ENCODE measurements around the gene GUCA1A. TPM values are rescaled to one million over a fixed set of nuclear protein-coding genes. Genes with fewer than 3 reads are reported as not detected.

The GUCA1A gene
- total RNA-seq, 1 experiment from 2014 or later = not detected

DNA sequence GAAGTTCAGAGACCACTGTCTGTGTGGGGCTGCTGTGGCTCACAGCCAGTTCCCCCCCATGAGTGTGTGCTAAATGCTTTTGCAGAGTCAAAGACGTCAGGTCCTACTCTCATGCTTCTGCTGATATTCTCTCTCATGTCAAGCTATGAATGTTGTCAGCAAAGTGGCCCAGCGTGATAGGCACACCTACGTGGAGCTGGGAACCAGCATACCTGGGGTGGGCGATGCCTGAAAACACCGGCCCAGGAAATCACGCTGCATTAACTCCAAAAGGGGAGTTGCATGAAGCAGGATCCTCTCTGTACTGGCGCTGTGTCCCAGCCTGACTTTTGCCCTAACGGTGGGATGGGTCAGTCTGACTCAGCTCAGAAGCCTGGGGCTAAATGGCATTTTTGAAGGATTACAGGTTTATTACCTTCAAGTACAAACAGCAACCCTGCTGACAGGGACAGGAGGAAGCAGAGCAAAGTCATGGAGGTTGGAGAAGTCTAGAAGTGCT lies 53.5 kb downstream of the GUCA1A start:
- intact Hi-C loops (cut with micrococcal nuclease; ENCODE audit: unreplicated experiment) = loop anchor here (1.0 kb wide), 1 partner anchor 9 kb away; the partner anchor contains the start of gene MRPS10
- Mint-ChIP-seq H3K36me3 (ENCODE audit: insufficient read depth, unreplicated experiment) (peaks cover 2% of the 10 kb centered on the region), H3K9me3 (ENCODE audit: unreplicated experiment) (no peaks in the 10 kb centered on the region), H3K27me3 (ENCODE audit: insufficient read depth, unreplicated experiment) (no peaks in the 10 kb centered on the region), H3K4me1 (ENCODE audit: low read depth, unreplicated experiment) (peaks cover 39% of the 10 kb centered on the region), H3K27ac (ENCODE audit: unreplicated experiment) (peak overlapping the region; percentile 76), H3K4me3 (ENCODE audit: unreplicated experiment) (peak overlapping the region; percentile 68)
- Histone ChIP-seq H3K4me3 (ENCODE audit: low read depth, low read length) (peak overlapping the region; percentile 14), H3K4me1 (peaks cover 40% of the 10 kb centered on the region), H3K36me3 (ENCODE audit: control insufficient read depth, insufficient read depth, low read length) (no peaks in the 10 kb centered on the region; the same call in 1 of the 2 replicates), H3K27me3 (replicated peaks; ENCODE audit: control insufficient read depth, insufficient read depth, low read length) (no peaks in the 10 kb centered on the region), H3K9me3 (no peaks in the 10 kb centered on the region)
- ChIA-PET POLR2A (interaction anchor here (0.5 to 1.8 kb wide), 4 partner anchors 33 to 556 kb away, joined by 3 to 13 read pairs (median 4); partner anchors contain the start of gene C6orf132), CTCF (interaction anchor here (0.7 to 1.9 kb wide), 4 partner anchors 12 to 321 kb away, joined by 3 to 15 read pairs (median 6); no protein-coding TSS in a partner anchor)
- BruUV-seq (replicated peaks) = no TSS peak
- peak; percentile 89 to 92 for DNase-seq
- TF ChIP-seq, protein P1, sequence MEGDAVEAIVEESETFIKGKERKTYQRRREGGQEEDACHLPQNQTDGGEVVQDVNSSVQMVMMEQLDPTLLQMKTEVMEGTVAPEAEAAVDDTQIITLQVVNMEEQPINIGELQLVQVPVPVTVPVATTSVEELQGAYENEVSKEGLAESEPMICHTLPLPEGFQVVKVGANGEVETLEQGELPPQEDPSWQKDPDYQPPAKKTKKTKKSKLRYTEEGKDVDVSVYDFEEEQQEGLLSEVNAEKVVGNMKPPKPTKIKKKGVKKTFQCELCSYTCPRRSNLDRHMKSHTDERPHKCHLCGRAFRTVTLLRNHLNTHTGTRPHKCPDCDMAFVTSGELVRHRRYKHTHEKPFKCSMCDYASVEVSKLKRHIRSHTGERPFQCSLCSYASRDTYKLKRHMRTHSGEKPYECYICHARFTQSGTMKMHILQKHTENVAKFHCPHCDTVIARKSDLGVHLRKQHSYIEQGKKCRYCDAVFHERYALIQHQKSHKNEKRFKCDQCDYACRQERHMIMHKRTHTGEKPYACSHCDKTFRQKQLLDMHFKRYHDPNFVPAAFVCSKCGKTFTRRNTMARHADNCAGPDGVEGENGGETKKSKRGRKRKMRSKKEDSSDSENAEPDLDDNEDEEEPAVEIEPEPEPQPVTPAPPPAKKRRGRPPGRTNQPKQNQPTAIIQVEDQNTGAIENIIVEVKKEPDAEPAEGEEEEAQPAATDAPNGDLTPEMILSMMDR (IDR thresholded peaks at IDR 0.05; ENCODE audit: insufficient read depth in 1 of 2, low read depth in 1 of 2, low read length in 1 of 2, severe bottlenecking in 1 of 2, unreplicated experiment in 1 of 2) = no peak

DNA sequence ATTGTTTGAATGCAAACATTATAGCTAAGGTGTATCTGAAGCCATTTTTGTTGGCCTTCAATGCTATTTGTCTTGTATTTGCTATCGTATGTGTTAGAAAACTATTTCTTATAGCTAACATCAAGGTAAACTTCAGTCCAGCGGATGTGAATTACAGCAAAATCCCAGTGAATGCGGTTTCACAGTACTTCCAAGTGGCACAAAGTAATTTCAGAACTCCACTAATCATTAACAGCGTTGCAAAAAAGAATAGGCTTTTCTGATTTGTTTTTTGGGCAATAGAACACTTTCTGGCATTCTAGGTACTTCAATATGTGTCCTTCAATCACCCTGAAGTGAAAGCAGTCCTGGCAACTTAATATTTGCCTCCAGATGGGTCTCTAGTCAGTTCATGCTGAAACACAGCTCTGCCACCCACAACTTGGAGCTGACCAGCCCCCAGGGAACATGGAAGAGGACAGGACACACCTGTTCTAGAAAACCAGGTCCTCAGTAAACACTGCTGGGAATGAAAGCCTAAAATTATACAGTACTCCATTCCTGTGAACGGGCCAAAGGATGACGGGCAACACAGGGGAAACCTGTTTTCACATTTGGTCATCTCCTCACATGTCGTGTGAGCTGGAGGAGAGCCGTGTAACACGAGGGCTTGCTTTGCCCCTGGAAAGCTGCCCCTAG lies 54.1 kb downstream of the GUCA1A start:
- peak in 1 of 2 experiments; percentile 34 for DNase-seq
- H3K9me3 ChIP-seq = no peaks in the 10 kb centered on the region
- H3K27me3 ChIP-seq (replicated peaks; ENCODE audit: control insufficient read depth, insufficient read depth, low read length) = no peaks in the 10 kb centered on the region
- peak overlapping the region; percentile 76 for H3K27ac Mint-ChIP-seq (ENCODE audit: unreplicated experiment)
- ChIA-PET POLR2A (interaction anchor here (0.8 to 1.8 kb wide), 3 partner anchors 33 to 555 kb away, joined by 3 to 13 read pairs (median 4); partner anchors contain the start of gene C6orf132), CTCF (interaction anchor here (0.5 to 1.9 kb wide), 6 partner anchors 12 to 702 kb away, joined by 3 to 15 read pairs (median 4); partner anchors contain the start of gene CNPY3)
- no peaks in the 10 kb centered on the region for H3K27me3 Mint-ChIP-seq (ENCODE audit: insufficient read depth, unreplicated experiment)
- no peaks in the 10 kb centered on the region for H3K36me3 Mint-ChIP-seq (ENCODE audit: insufficient read depth, unreplicated experiment)
- no peaks in the 10 kb centered on the region for H3K9me3 Mint-ChIP-seq (ENCODE audit: unreplicated experiment)
- H3K36me3 ChIP-seq (ENCODE audit: control insufficient read depth, insufficient read depth, low read length) = no peaks in the 10 kb centered on the region; the same call in 1 of the 2 replicates
- peaks cover 40% of the 10 kb centered on the region for H3K4me1 ChIP-seq
- peak overlapping the region; percentile 68 for H3K4me3 Mint-ChIP-seq (ENCODE audit: unreplicated experiment)
- TF ChIP-seq, protein P1 (IDR thresholded peaks at IDR 0.05; ENCODE audit: insufficient read depth in 1 of 2, low read depth in 1 of 2, low read length in 1 of 2, severe bottlenecking in 1 of 2, unreplicated experiment in 1 of 2) = no peak
- BruUV-seq (replicated peaks) = TSS peak; percentile 79
- H3K4me1 Mint-ChIP-seq (ENCODE audit: low read depth, unreplicated experiment) = peaks cover 39% of the 10 kb centered on the region
- intact Hi-C loops (cut with micrococcal nuclease; ENCODE audit: unreplicated experiment) = loop anchor here (1.0 kb wide), 1 partner anchor 10 kb away; the partner anchor contains the start of gene MRPS10
- H3K4me3 ChIP-seq (ENCODE audit: low read depth, low read length) = peak overlapping the region; percentile 17; the same call in 1 of the 2 replicates

DNA sequence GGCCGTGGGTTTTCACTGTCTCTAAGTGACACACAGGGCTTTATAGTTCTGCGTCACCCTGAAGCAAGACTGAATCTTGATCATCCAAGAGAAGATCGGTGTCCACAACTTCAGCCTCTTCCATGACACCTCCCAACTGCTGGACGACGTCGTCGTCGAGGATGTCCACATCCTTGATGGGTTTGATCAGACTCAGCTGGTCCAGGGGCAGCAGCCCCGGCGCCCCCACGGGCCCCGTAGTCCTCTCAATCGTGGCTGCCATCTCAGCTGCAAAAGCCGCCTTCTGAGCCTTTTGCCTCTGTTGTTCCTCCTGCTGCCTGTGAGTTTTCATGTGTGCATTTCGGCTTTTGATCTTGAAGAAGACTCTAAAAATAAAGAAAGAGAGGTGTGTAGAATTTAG lies 55.1 kb downstream of the GUCA1A start:
- Mint-ChIP-seq H3K9me3 (ENCODE audit: unreplicated experiment) (no peaks in the 10 kb centered on the region), H3K36me3 (ENCODE audit: insufficient read depth, unreplicated experiment) (no peaks in the 10 kb centered on the region), H3K27me3 (ENCODE audit: insufficient read depth, unreplicated experiment) (no peaks in the 10 kb centered on the region), H3K27ac (ENCODE audit: unreplicated experiment) (peak overlapping the region; percentile 76), H3K4me1 (ENCODE audit: low read depth, unreplicated experiment) (peaks cover 39% of the 10 kb centered on the region), H3K4me3 (ENCODE audit: unreplicated experiment) (no peak overlapping the region)
- DNase-seq = no peak
- H3K9me3 ChIP-seq = no peaks in the 10 kb centered on the region
- no peaks in the 10 kb centered on the region for H3K27me3 ChIP-seq (replicated peaks; ENCODE audit: control insufficient read depth, insufficient read depth, low read length)
- intact Hi-C loops (cut with micrococcal nuclease; ENCODE audit: unreplicated experiment) = no loop called here
- ChIA-PET POLR2A (no interaction called here), CTCF (interaction anchor here (1.3 kb wide), 1 partner anchor 319 kb away, joined by 4 read pairs; no protein-coding TSS in a partner anchor)
- no peaks in the 10 kb centered on the region; the same call in 1 of the 2 replicates for H3K36me3 ChIP-seq (ENCODE audit: control insufficient read depth, insufficient read depth, low read length)
- TF ChIP-seq, protein P1 (IDR thresholded peaks at IDR 0.05; ENCODE audit: insufficient read depth in 1 of 2, low read depth in 1 of 2, low read length in 1 of 2, severe bottlenecking in 1 of 2, unreplicated experiment in 1 of 2) = no peak
- H3K4me1 ChIP-seq = peaks cover 40% of the 10 kb centered on the region
- H3K4me3 ChIP-seq (ENCODE audit: low read depth, low read length) = no peak overlapping the region
- BruUV-seq (replicated peaks) = no TSS peak

Data from Caco-2 (cell line).